ENCODE results near the gene SHC4.

SHC4 gene

DNA sequence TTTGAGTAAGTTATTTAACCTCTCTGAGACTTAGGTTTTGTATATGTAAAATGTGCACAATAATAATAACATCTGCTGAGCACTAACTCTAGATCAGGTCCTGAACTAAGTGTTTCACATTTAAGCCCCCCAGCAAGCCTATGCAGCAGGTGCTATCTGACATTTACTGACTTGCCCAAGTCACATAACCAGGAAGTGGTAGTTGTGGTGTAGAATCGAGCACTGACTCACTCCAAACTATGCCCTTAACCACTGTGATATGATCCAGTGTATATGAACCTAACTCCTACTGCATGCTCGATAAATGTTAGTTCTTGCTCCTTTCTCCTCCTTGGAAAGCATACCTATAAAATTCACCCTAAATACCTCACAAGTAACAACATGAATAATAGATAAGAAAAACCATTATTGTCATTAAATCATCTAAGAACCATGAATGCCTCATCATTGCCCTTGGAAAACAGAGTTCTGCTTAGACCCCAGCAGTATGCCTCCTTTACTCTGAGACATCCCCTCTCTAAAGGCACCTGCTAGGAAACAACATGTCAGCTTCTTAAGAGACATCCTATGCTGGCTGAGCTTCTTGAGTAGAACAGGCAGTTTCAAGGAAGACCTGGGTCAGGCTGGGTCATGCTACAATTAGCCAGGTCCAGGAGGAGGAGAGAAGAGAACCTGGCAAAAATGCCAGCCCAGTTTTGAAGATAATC lies 3.0 kb upstream of the SHC4 start:
- no peak for DNase-seq

DNA sequence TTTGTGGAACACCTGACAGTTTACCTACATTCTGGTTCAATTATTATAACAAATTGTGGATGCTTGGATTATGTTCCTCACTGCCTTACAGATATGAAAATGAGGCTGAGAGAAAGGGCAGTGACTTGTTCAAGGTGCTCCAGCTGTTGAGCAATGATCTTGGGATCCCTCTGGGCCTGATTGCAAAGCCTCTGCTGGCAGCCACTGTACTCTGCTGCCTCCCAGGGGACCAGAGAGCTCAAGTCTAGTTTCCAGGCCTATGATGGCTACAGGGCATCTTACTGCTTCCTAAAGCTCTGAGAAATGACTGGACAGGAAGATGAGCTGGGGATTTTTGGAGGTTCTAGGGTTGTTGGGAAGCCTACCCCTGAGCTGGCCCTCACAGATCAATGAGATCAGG lies 2.3 kb upstream of the SHC4 start:
- DNase-seq: no peak

DNA sequence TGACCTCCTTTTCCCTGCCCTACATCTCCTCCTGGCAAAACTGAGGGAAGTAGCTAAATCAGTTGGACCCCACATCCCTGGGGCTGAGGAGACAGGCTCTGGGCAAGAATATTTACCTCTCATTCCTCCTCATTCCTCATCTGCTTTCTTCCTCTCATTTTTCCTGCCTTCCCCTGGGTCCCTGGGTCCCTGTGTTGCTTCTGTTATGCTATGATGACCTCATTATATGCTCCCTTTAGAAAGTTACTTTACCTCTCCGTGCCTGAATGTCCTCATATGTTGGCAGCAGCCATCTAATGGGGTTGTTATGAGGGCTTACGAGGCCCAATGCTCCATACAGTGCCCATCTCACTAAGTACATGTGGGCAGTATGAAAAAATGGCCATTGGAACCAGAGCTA lies 1.2 kb upstream of the SHC4 start:
- no peak for DNase-seq

DNA sequence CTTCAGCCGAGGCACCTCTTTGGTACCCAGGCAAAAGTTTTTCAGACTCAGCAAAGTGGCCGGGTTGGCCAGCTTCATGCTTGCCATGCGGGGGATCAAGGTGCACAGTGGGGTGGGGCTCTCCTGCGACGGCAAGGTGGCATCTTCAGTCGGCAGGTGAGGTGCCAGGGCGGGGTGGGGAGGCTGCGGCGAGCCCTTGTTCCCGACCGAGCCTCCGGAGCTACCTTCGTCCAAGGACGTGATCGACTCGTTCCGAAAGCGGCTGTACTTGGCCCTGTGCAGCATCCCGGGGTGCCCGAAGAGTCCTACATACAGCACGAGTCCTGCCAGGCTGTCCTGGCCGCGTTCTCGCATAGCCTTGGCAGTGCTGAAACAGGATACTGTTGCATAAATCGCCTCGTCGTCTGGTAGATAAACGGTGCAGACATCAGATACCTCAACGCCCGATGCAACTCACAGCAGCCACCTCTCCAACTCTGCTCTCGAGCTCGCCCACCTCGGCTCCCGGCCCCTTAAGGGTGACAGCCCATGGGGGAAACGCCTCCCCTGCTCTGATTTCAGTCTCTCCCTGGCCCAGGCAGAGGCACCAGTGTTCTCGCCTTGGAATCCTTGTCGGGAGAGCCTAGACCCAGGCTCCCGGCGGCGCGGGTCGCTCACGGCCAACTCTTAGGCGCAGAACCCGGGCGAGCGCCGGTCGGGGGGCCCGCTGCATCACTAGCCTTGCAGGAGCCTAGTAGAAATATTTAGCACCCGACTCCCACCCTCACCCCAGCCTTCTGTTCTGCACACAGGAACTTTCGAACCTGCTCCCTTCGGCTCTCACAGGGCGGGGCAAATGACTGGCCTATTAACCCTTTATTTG lies 826 bp downstream of the SHC4 start:
- DNase-seq: no peak

DNA sequence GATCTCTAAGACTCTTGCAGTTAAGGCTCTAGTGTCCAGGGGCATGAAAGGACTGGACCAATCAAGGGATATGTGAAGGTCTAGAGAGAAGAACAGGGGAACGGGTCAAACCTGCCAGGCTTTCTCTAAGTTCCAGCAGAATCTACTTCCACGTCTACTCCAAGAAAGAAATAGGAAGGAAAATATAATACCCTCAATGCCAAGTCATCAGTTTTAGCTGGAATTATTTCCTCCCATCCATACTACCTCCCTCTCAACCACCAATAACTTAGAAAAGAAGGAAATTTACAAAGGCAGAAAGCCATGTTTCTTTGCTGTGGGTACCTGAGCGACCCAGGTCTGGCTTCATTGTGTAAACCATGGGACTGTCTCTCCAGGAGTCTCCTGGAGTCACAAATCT lies 7.8 kb downstream of the SHC4 start:
- no peak for DNase-seq

DNA sequence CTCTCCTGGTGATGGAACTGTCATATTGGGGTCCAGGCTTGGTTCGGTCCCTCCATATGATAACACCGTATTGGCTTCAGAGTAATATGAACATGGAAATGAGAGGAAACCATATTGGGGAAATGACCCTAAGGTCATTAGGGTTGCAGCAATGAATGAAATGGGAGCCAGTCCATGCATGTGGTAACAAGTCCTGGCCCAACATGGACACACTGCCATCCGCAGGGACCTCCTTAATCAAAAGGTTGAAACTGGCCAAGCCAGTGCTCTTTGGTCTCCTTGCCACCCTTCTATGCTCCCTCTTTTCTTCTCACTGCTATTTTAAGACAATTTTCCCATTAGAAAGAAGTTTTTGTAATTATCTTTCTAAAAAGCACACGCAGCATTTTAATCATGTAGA lies 8.3 kb downstream of the SHC4 start:
- DNase-seq: no peak

DNA sequence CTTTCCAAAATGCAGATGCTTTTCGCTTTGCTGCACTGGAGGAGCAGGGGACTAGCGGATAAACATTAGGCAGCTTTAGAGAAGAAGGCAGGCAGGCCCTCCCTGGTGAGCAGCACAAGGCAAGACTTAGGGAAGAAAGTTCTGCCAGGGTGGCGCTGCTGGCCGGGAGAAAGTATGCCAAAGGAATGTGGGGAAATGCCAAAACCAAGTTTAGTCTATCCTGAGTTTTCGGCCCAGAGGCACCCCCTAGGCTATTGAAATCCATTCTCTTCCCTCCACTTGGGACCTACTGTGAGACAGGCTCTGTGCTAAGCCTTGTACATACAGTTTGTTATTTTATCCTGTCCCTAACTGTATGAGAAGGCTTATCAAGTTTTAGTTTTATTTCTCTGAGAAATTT lies 9.2 kb downstream of the SHC4 start:
- DNase-seq: no peak

DNA sequence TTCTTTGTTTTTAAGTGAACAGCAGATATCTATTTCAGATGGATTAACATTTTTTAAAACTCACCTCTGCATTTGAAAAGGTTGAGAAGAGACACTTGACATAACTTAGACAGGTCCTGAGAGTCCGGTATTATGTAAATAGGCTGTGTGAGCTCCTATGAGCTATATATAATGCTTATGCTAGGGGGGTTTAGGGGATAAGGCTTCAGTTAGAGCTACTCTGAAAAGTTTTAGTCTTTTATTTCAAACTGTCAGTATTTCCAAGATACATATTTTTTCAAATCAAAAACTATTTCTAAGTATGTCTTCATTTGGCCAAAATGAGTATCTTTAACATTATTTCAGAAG lies 16.9 kb downstream of the SHC4 start:
- no peak for DNase-seq

DNA sequence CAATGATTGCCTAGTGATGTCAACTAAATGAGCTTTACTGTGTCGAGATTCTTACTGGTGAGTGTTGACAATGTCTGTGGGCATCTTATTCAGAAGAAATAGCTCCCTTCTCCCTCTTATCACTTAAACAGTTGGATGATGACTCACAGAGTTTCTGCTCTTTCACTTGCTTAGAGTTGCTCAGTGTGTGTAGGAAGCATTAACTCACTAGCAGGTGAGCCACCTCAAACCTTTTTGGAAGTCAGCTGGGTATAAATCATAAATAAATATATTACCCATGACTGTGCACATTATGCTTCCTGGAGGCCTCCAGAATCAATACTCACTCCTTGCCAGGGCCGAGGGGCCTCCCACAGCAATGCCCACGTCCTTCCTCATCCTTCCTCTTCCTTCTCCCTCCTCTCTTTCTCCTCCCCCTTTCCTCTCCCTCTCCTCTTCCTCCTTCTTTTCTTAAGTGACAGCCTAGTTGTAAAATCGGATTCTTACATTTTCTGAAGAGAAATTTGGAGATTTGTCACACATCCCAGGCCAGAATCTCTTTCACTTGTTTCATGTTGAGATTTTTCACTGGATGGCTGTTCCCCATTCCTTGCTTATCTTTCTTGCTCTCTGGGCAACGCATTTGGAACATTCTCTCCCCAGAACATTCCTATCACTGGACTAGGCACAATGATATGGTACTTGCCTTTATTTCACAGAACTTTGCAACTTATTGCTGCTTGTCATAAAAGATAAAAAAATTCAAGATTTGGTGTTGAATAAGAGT lies 17.5 kb downstream of the SHC4 start:
- DNase-seq: no peak

DNA sequence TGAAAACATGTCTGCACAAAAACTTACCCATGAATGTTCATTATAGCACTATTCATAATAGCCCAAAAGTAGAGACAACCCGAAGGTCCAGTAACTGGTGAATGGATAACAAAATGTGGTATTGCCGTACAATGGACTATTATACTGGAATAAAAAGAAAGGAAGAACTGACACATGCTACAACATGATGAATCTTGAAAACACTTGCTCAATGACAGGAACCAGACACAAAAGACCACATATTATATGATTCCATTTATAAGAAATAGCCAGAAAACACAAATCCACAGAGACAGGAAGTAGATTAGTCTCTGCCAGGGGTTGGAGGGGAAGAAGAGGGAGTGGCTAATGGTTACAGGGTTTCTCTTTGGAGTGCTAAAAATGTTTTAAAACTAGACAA lies 18.3 kb downstream of the SHC4 start:
- no peak for DNase-seq

DNA sequence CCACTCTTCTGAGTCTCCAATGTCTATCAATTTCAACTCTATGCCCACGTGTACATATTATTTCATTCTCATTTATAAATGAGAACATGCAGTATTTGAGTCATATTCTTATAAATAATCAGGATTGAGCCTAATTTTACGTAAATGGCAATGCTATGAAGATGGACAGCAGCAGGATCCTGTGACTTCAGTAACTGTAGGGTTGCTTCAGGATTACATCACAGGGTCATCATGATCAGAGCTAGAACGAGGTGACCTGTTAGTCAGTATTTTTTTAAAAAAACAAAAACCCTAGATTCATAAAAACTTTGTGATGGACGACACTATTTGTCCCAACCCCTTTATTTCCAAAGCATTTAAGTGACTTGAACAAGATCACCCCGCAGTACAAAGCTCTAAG lies 21.8 kb downstream of the SHC4 start:
- no peak for DNase-seq

DNA sequence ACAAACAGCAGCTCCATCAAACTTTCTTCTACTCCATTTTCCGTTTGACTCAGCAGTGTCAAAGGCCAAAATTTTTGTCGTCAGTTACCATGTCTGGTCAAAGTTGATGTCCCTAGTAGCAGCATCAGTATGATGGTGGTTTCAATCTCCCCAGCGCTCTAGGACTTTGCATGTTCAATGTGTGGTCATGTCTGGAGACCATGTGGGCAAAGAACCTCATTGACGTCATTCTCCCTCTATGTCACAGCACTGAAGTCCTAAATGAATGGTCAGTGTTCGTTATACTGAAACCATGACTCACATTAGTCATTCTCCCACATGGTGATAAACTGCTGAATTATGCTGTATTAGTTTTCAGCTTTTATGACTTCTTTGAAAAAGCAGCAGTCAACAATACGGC lies 23.2 kb downstream of the SHC4 start:
- no peak for DNase-seq

DNA sequence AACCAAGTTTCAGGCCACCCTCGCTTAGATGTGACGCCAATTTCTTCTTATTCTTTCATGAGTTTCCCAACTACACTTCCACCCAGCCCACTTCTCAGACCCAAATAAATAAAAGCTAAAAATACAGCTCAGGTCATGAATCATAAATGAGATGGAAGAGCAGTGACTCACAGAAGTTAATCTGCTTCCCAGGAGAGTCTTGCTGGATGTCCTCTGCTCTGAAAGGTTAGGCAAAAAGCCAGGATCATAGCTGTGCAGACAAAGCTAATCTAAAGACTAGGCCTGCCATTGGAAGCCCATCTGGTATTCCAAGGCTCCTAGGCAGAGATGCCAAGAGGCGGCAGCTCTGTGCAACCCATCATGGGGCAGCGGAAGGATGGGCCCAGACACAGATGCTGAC lies 24.1 kb downstream of the SHC4 start:
- DNase-seq: no peak

DNA sequence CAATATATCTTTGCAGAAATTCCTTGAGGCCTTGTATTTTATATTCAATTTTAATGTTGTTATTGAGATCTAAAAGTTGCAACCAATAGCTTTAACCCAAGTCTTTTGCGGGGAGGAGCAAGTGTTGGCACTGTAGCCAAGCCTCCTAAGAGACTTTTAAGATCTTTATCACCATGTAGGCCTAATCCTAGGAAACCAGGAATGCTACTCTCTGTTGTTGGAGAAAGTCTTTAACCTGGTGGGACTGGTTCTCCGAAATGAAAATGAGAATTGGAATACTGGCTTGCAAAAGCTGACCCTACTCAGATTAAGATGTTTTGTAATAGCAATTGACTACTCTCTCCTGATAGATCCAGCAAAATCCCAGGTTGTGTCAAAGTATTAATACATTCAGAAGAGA lies 25.8 kb downstream of the SHC4 start:
- no peak for DNase-seq

DNA sequence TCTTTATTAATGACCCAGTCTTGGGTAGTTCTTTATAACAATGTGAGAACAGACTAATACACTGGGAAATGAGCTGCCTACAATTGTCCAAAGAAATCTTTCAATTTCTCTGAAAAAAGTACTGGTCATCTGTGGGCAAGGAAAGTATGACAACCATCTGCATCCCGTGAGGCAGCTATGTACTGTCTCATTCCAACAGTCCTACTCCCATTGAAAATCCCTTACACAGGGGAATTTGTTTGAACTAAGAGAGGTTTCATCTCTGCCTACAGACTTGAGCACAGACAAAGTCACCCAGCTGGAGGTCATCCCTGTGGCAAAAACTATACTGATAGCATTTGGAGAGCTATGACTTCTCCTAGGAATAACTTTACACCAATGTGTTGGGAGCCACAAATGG lies 27.1 kb downstream of the SHC4 start:
- DNase-seq: no peak

DNA sequence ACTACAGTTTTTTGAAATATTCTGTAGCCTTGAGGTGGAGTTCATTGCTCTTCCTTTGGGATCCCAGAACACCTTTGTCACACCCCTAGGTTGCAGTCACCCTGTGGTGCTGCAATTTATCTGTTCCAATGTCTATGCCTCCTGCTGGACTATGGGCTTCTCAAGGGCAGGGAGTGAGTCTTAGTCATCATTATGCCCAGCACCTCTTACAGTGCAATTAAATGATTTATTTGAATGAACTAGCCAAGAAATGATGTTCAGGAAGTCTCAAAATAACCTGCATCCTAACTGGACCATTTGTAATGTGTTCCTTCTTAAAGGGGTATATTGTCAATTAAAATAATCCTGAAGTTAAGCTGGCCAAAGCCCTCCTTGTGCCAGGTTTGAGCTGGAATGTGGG lies 28.5 kb downstream of the SHC4 start:
- no peak for DNase-seq

DNA sequence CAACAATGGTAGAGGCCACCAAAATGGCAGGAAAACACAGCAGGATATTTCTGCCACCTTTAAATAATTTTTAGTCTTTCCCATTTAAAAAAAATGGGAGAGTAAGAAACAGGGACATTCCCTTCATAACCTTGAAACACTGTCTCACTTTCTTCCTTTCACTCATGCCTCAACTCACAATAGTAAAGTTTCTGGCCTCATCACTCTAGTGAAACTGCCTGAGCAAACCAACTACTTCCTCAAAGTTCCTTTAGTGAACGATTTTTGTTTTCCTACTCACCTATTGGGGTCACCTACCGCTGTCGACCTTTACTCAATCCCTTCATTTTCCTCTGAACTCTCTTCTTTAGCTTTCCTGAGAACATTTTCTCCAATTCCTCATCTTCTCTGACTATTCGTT lies 33.0 kb downstream of the SHC4 start:
- DNase-seq: no peak

DNA sequence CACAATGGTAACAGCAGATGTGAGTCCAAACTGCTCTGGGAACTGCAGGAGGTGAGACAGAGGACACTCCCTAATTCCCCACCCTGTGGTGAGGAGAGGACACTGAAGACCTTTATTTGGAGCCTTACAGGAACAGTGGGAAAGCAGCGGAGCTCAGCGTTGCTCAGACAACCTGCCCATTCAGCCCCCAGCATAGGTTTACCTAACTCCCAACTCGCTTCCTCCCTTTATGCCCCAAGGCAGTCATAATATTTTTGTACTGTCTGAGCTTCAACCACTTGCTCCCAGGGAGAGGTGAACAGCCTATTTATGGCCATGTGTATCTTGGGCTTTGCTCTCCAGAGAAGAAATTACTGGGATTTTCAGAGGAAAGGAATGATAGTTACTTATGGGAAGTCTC lies 34.1 kb downstream of the SHC4 start:
- DNase-seq: no peak

DNA sequence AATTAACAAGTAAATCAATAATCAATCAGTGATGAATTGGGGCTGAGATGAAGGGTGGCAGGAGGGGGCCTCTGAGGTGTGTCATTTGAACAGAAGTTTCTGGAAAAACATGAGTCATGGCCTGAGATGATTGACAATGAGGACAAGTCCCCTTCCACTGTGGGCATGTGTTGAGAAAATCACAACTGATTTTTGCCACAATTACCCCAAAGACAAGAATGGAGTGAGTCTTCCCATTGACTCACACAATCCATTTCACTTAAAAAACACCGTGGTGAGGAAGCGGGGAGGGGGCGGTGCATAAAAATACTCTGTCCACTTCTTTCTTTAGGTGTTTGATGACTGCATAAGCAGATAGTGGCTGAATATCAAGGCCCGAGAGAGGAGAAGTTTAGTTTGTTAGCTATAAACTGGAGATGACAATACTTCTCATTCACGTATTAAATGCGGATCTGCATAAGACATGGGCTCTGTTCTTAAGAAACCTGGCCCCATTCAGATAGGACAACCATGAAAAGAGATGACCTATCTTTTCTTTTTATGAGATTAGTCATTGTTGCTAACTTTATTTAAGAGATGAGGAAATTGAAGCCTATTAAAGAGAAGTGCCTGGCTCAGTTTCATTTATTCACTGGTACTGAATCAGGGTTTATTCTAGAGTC lies 34.7 kb downstream of the SHC4 start:
- no peak for DNase-seq

DNA sequence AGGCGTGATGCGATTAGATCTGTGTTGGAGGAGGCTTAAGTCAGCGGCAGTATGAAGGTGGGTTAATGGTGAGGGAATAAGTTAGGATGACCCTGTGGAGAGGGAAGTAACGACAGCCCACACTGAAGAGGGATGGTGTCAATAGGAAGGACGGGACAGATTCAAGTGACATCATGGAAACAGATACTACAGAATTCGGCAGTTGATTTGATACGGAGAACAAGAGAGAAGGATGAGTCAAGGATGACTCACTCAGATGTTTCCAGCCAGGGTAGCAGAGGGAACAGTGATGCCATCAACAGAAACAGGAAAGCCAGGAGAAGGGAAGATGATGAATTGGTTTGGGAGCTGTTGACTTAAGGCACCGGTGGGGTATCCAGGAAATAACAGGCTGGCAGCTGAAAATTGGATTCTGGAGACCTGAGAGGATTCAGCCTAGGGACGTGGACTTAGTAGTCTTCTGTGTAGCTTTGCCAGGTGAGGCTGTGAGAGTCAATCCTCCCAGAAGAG lies 38.0 kb downstream of the SHC4 start:
- DNase-seq: no peak

DNA sequence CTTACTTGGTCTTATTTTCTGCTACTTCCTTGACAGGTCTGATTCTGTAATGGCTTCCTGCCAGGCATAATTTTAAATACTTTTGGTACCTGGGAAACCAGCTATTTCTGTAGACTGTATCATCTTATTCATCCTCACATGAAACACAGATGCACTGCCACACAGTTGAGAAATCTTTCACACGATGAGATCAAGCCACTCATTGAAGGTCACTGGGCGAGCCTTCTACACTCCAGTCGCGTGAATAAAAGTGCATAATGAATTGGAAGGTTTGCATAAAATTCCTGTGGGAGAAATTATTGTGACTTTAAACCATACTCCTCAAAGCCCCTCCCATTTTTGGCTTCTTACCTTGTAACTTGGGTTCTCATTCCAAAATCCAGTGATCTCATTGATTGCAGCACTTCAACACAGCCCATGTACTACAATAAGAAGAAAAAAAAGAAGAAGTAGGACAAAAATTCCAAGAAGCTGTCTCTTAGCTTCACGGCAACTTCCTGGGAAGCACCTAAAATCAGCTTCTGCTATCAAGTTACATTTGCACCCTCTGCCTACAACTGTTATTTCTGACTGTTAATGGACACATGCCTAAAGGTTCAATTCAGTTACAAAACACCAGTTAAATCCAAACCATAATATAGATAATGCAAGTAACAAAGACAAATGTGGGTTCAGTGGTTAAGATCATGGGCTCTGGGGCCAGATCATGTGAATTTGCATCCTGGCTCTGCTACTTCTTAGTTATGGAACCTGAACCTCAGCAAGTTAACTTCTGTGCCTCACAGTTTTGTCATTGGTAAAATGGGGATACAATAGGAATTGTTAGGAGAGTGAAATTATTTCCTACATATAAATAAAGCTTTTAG lies 39.0 kb downstream of the SHC4 start:
- DNase-seq: no peak

DNA sequence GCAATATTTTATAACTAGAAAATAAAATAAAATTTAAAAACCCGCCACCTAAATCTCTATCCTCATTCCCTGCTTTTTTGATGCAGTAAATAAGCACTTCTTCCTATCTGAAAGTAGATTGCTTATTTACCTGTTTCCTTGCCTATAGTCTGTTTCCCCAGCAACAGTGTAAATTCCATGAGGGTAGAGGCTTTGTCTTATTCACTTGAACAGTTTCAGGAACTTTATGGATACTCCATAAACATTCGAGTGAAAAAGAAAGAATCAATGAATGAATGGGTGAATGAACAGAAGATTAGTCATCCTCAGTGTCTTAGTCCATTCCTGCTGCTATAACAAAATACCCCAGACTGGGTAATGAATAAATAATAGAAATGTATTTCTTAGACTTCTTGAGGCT lies 41.7 kb downstream of the SHC4 start:
- DNase-seq: no peak
